ENCODE results near the gene BORCS8.
A peak's percentile ranks its signal among the peaks of the same experiment; 100 is the strongest.
"Not testable (repeated sequence)": the region's sequence is repeated elsewhere in the genome, so short reads cannot be mapped to it uniquely, and the experiment has no call there.

Gene BORCS8

GRCh38 chr19:19179548-19180441 is 12.2 kb downstream of the BORCS8 start:
- no peak for DNase-seq

- no peak for DNase-seq
Measured at GRCh38 chr19:19176950-19177349, 15.0 kb downstream of the BORCS8 start.

- not testable (repeated sequence) for DNase-seq
Measured at GRCh38 chr19:19173243-19173642, 18.7 kb downstream of the BORCS8 start.

- no peak for DNase-seq
Measured at GRCh38 chr19:19171821-19172532, 20.0 kb downstream of the BORCS8 start.

- no peak for DNase-seq
Measured at GRCh38 chr19:19170873-19171672, 20.9 kb downstream of the BORCS8 start.

- peak; percentile 80 for DNase-seq
Measured at GRCh38 chr19:19170053-19170872, 21.7 kb downstream of the BORCS8 start, which contains the start of gene MEF2B. Gene MEF2B, minus strand, starts transcription at chr19:19170263. Its CDS starts 19,528 bp downstream, at chr19:19150735.

GRCh38 chr19:19169236-19170052 is 22.5 kb downstream of the BORCS8 start:
- no peak for DNase-seq

GRCh38 chr19:19167612-19168011 is 24.3 kb downstream of the BORCS8 start:
- DNase-seq: no peak

- no peak for DNase-seq
Measured at GRCh38 chr19:19165396-19165795, 26.6 kb downstream of the BORCS8 start.

- no peak for DNase-seq
Measured at GRCh38 chr19:19162495-19162894, 29.5 kb downstream of the BORCS8 start.

GRCh38 chr19:19160461-19161035 is 31.4 kb downstream of the BORCS8 start:
- no peak for DNase-seq

- no peak for DNase-seq
Measured at GRCh38 chr19:19159534-19159933, 32.4 kb downstream of the BORCS8 start.

GRCh38 chr19:19157808-19158207 is 34.1 kb downstream of the BORCS8 start:
- no peak for DNase-seq

GRCh38 chr19:19155495-19156219 is 36.3 kb downstream of the BORCS8 start:
- DNase-seq: no peak

GRCh38 chr19:19154768-19155494 is 37.0 kb downstream of the BORCS8 start:
- DNase-seq: no peak

GRCh38 chr19:19152668-19153384 is 39.1 kb downstream of the BORCS8 start:
- no peak for DNase-seq

- no peak for DNase-seq
Measured at GRCh38 chr19:19151418-19151817, 40.5 kb downstream of the BORCS8 start.

GRCh38 chr19:19149435-19149834 is 42.5 kb downstream of the BORCS8 start:
- DNase-seq: no peak

- not testable (repeated sequence) for DNase-seq
Measured at GRCh38 chr19:19148504-19148903, 43.4 kb downstream of the BORCS8 start.

All from NCI-H2029 (cell line).